ENCODE data around the gene SNAPC5. TPM values are rescaled to one million over a fixed set of nuclear protein-coding genes. Genes with fewer than 3 reads are reported as not detected.
A peak's percentile ranks its signal among the peaks of the same experiment; 100 is the strongest.
"Not testable (repeated sequence)": the region's sequence is repeated elsewhere in the genome, so short reads cannot be mapped to it uniquely, and the experiment has no call there.

SNAPC5 gene
- total RNA-seq, 5 donors from 2014 or later (not counting 1 experiment from before 2014, with no cell fraction given) = 23.4 to 37.5 (median 34.0) TPM

GRCh38 chr15:66467162-66468040, 30.2 kb downstream of the SNAPC5 start:
- ATAC-seq (replicated peaks in 1 of 4); H3K9me3 Mint-ChIP-seq; POLR2A ChIA-PET; DNase-seq; H3K4me3 Mint-ChIP-seq; H3K4me3 ChIP-seq (ENCODE audit: control insufficient read depth in 1 of 2, extremely low read depth in 1 of 2, low read length in 1 of 2); H3K27me3 Mint-ChIP-seq; H3K9me3 ChIP-seq; H3K27ac Mint-ChIP-seq; H3K27me3 ChIP-seq (replicated peaks in 1 of 2; ENCODE audit: control insufficient read depth in 2 of 2, extremely low read depth in 1 of 2, insufficient read depth in 2 of 2, low read length in 1 of 2); H3K36me3 ChIP-seq (ENCODE audit: control insufficient read depth in 2 of 2, extremely low read depth in 1 of 2, insufficient read depth in 1 of 2, low read length in 1 of 2); H3K27ac ChIP-seq (ENCODE audit: low read length): not testable (repeated sequence)
- CTCF ChIA-PET = interaction anchor here in 1 of 2 donors (0.7 kb wide), 1 partner anchor 861 kb away, joined by 3 read pairs; no protein-coding TSS in a partner anchor
- peaks cover 6 to 21% of the 10 kb centered on the region in 2 experiments for H3K4me1 ChIP-seq (ENCODE audit: control insufficient read depth in 1 of 2, extremely low read depth in 1 of 2, insufficient read depth in 2 of 2, low read length in 2 of 2)
- H3K36me3 Mint-ChIP-seq = peaks cover 21% of the 10 kb centered on the region
- 100% methylated on average over 4 of the region's 11 CpGs for WGBS (ENCODE audit: insufficient coverage)
- peaks cover 21 to 31% (median 30%) of the 10 kb centered on the region in 3 donors for H3K4me1 Mint-ChIP-seq

GRCh38 chr15:66465294-66465693, 32.3 kb downstream of the SNAPC5 start:
- H3K27ac Mint-ChIP-seq; H3K9me3 Mint-ChIP-seq; DNase-seq; POLR2A ChIA-PET; ATAC-seq (replicated peaks in 1 of 4); H3K4me3 Mint-ChIP-seq; H3K27me3 Mint-ChIP-seq; H3K27me3 ChIP-seq (replicated peaks in 1 of 2; ENCODE audit: control insufficient read depth in 2 of 2, extremely low read depth in 1 of 2, insufficient read depth in 2 of 2, low read length in 1 of 2); H3K9me3 ChIP-seq; H3K4me1 ChIP-seq (ENCODE audit: control insufficient read depth in 1 of 2, extremely low read depth in 1 of 2, insufficient read depth in 2 of 2, low read length in 2 of 2); H3K27ac ChIP-seq (ENCODE audit: low read length); CTCF ChIA-PET; H3K4me3 ChIP-seq (ENCODE audit: control insufficient read depth in 1 of 2, extremely low read depth in 1 of 2, low read length in 1 of 2): not testable (repeated sequence)
- H3K36me3 ChIP-seq (ENCODE audit: control insufficient read depth in 2 of 2, extremely low read depth in 1 of 2, insufficient read depth in 1 of 2, low read length in 1 of 2) = peaks cover 0 to 12% of the 10 kb centered on the region in 2 donors
- Mint-ChIP-seq H3K4me1 (peaks cover 10 to 14% (median 12%) of the 10 kb centered on the region in 3 donors), H3K36me3 (peaks cover 29% of the 10 kb centered on the region)
- WGBS (ENCODE audit: insufficient coverage) = 100% methylated on average over 3 of the region's 6 CpGs

- Histone ChIP-seq H3K27ac (ENCODE audit: low read length) (no peak overlapping the region), H3K9me3 (no peaks in the 10 kb centered on the region), H3K36me3 (ENCODE audit: control insufficient read depth in 2 of 2, extremely low read depth in 1 of 2, insufficient read depth in 1 of 2, low read length in 1 of 2) (peaks cover 0 to 12% of the 10 kb centered on the region in 2 donors), H3K27me3 (replicated peaks in 1 of 2; ENCODE audit: control insufficient read depth in 2 of 2, extremely low read depth in 1 of 2, insufficient read depth in 2 of 2, low read length in 1 of 2) (no peaks in the 10 kb centered on the region), H3K4me3 (ENCODE audit: control insufficient read depth in 1 of 2, extremely low read depth in 1 of 2, low read length in 1 of 2) (no peak overlapping the region), H3K4me1 (ENCODE audit: control insufficient read depth in 1 of 2, extremely low read depth in 1 of 2, insufficient read depth in 2 of 2, low read length in 2 of 2) (peaks cover 4 to 9% of the 10 kb centered on the region in 2 experiments)
- Mint-ChIP-seq H3K27ac (no peak overlapping the region), H3K4me1 (peaks cover 15 to 23% (median 17%) of the 10 kb centered on the region in 3 donors), H3K27me3 (no peaks in the 10 kb centered on the region), H3K36me3 (peaks cover 34% of the 10 kb centered on the region), H3K4me3 (no peak overlapping the region), H3K9me3 (no peaks in the 10 kb centered on the region)
- POLR2A ChIA-PET = interaction anchor here in 1 of 2 donors (0.6 kb wide), 1 partner anchor 1812 kb away, joined by 5 read pairs; no protein-coding TSS in a partner anchor
- WGBS (ENCODE audit: insufficient coverage) = 94% methylated on average over 4 of the region's 4 CpGs
- CTCF ChIA-PET = no interaction called here
- ATAC-seq (replicated peaks in 1 of 4) (no peak), DNase-seq (no peak)
These were observed 34.9 kb downstream of the SNAPC5 start for GRCh38 chr15:66462627-66463026.

- Mint-ChIP-seq H3K4me1 (peaks cover 13 to 23% (median 17%) of the 10 kb centered on the region in 3 donors), H3K4me3 (no peak overlapping the region), H3K9me3 (no peaks in the 10 kb centered on the region), H3K27ac (no peak overlapping the region), H3K27me3 (no peaks in the 10 kb centered on the region), H3K36me3 (peaks cover 34% of the 10 kb centered on the region)
- POLR2A ChIA-PET = no interaction called here
- ATAC-seq (replicated peaks in 1 of 4) (no peak), DNase-seq (no peak)
- no CpG with 5 or more reads among the region's 2 CpGs for WGBS (ENCODE audit: insufficient coverage)
- Histone ChIP-seq H3K9me3 (no peaks in the 10 kb centered on the region), H3K27me3 (replicated peaks in 1 of 2; ENCODE audit: control insufficient read depth in 2 of 2, extremely low read depth in 1 of 2, insufficient read depth in 2 of 2, low read length in 1 of 2) (no peaks in the 10 kb centered on the region), H3K4me1 (ENCODE audit: control insufficient read depth in 1 of 2, extremely low read depth in 1 of 2, insufficient read depth in 2 of 2, low read length in 2 of 2) (peaks cover 4 to 9% of the 10 kb centered on the region in 2 experiments), H3K4me3 (ENCODE audit: control insufficient read depth in 1 of 2, extremely low read depth in 1 of 2, low read length in 1 of 2) (no peak overlapping the region), H3K27ac (ENCODE audit: low read length) (no peak overlapping the region), H3K36me3 (ENCODE audit: control insufficient read depth in 2 of 2, extremely low read depth in 1 of 2, insufficient read depth in 1 of 2, low read length in 1 of 2) (peaks cover 0 to 12% of the 10 kb centered on the region in 2 donors)
- CTCF ChIA-PET = no interaction called here
These were observed 35.6 kb downstream of the SNAPC5 start for GRCh38 chr15:66461917-66462316.

- DNase-seq; CTCF ChIA-PET; H3K27me3 Mint-ChIP-seq; H3K27ac Mint-ChIP-seq; H3K4me3 ChIP-seq (ENCODE audit: control insufficient read depth in 1 of 2, extremely low read depth in 1 of 2, low read length in 1 of 2); H3K4me3 Mint-ChIP-seq; H3K9me3 ChIP-seq; ATAC-seq (replicated peaks in 1 of 4); H3K9me3 Mint-ChIP-seq; H3K27me3 ChIP-seq (replicated peaks in 1 of 2; ENCODE audit: control insufficient read depth in 2 of 2, extremely low read depth in 1 of 2, insufficient read depth in 2 of 2, low read length in 1 of 2); POLR2A ChIA-PET; H3K4me1 ChIP-seq (ENCODE audit: control insufficient read depth in 1 of 2, extremely low read depth in 1 of 2, insufficient read depth in 2 of 2, low read length in 2 of 2); H3K27ac ChIP-seq (ENCODE audit: low read length): not testable (repeated sequence)
- peaks cover 0 to 12% of the 10 kb centered on the region in 2 donors for H3K36me3 ChIP-seq (ENCODE audit: control insufficient read depth in 2 of 2, extremely low read depth in 1 of 2, insufficient read depth in 1 of 2, low read length in 1 of 2)
- WGBS (ENCODE audit: insufficient coverage) = 100% methylated on average over 1 of the region's 6 CpGs
- H3K4me1 Mint-ChIP-seq = peaks cover 13 to 23% (median 19%) of the 10 kb centered on the region in 3 donors
- H3K36me3 Mint-ChIP-seq = peaks cover 34% of the 10 kb centered on the region
These were observed 36.3 kb downstream of the SNAPC5 start for GRCh38 chr15:66461294-66461693.

DNA sequence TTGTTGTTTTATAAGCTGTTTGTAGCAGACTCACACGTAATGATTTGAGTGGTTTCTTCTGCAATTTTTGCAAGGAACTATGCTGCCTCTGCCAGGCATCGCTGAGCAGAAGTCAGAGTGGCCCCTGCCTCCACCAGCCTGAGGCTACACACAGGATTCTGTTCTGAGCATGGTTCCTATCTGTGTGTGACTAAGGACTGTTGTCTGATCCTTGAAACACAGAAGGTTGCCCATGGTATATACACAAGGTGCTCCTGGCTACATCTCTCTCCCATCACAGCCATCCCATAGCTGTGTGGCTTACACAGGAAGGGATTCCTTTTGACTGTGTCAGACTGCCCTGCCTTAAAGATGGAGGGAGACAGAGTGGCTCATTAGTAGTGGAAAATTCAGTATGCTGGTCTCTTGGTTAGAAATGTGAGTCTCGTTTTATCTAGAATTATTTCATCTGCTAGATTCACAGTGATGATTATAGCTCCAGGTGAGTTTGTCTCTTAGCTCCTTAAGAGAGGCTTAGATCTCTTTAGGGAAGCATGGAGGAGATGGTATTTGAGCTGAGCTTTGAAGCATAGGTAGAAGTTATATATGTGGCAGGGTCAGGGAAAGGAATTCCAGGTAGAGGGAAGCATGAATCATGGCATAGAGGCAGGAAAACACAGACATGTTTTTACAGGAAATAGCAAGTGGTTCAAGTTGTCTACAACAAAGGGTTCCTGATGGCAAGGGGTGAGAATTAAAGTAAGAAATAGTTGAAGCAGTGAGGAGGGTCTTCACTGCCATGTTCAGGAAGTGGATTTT, 37.5 kb downstream of the SNAPC5 start:
- Mint-ChIP-seq H3K4me1 (peaks cover 19 to 28% (median 21%) of the 10 kb centered on the region in 3 donors), H3K27me3 (no peaks in the 10 kb centered on the region), H3K4me3 (no peak overlapping the region), H3K36me3 (peaks cover 30% of the 10 kb centered on the region), H3K27ac (peak overlapping the region; percentile 8 to 74), H3K9me3 (no peaks in the 10 kb centered on the region)
- H3K4me3 ChIP-seq (ENCODE audit: control insufficient read depth in 1 of 2, extremely low read depth in 1 of 2, low read length in 1 of 2) = no peak overlapping the region
- H3K36me3 ChIP-seq (ENCODE audit: control insufficient read depth in 2 of 2, extremely low read depth in 1 of 2, insufficient read depth in 1 of 2, low read length in 1 of 2) = peaks cover 2 to 18% of the 10 kb centered on the region in 2 donors
- ATAC-seq (replicated peaks in 1 of 4) (no peak), DNase-seq (no peak)
- no peaks in the 10 kb centered on the region for H3K27me3 ChIP-seq (replicated peaks in 1 of 2; ENCODE audit: control insufficient read depth in 2 of 2, extremely low read depth in 1 of 2, insufficient read depth in 2 of 2, low read length in 1 of 2)
- CTCF ChIA-PET = no interaction called here
- H3K9me3 ChIP-seq = no peaks in the 10 kb centered on the region
- H3K27ac ChIP-seq (ENCODE audit: low read length) = no peak overlapping the region
- 70% methylated on average over 3 of the region's 3 CpGs for WGBS (ENCODE audit: insufficient coverage)
- POLR2A ChIA-PET = no interaction called here
- H3K4me1 ChIP-seq (ENCODE audit: control insufficient read depth in 1 of 2, extremely low read depth in 1 of 2, insufficient read depth in 2 of 2, low read length in 2 of 2) = peaks cover 4 to 9% of the 10 kb centered on the region in 2 experiments
